ENCODE measurements around the gene S100A14. TPM values are rescaled to one million over a fixed set of nuclear protein-coding genes. Genes with fewer than 3 reads are reported as not detected.

The S100A14 gene
- 0.36 and 0.65 TPM in 2 replicates for total RNA-seq

DNA sequence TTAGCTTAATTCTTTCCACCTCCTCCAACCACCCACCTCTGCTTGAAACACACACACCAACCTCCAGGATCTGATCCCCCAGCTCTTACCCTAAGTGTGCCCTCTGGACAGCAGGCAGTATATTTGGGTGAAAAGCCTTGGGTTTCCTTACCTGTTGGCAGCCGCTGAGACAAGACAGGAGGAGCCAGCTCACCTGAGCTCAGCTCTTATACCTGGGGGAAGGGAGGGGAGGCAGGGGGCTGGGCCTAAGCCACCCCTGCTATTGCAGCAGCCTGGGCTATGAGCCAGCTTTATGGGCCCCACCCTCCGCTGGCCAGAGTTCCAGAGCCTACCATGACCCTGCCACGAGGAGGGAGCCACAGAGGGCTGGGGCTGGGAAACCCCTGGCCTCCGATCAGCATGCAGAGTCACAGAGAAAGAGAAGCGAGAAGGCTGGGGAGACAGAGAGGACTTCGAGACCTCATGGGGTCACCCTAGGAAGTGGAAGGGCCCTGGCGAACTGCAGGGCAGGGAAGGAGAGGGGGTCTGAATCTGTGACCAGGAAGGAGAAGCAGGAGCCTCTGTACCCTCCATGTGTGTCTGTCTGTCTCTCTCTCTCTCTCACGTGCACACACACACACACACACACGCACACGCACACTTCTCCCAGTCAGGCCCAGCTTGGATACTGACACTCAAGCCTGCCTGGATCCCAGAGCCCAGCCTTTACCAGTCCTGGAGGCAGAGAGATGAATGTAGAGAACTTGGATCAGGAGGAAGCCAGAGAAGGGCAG is at the start of gene S100A14:
Gene S100A14, minus strand, starts transcription at position 182 of the 773 bp plus-strand sequence. CDS start 467 bp downstream, outside the sequence.

DNA sequence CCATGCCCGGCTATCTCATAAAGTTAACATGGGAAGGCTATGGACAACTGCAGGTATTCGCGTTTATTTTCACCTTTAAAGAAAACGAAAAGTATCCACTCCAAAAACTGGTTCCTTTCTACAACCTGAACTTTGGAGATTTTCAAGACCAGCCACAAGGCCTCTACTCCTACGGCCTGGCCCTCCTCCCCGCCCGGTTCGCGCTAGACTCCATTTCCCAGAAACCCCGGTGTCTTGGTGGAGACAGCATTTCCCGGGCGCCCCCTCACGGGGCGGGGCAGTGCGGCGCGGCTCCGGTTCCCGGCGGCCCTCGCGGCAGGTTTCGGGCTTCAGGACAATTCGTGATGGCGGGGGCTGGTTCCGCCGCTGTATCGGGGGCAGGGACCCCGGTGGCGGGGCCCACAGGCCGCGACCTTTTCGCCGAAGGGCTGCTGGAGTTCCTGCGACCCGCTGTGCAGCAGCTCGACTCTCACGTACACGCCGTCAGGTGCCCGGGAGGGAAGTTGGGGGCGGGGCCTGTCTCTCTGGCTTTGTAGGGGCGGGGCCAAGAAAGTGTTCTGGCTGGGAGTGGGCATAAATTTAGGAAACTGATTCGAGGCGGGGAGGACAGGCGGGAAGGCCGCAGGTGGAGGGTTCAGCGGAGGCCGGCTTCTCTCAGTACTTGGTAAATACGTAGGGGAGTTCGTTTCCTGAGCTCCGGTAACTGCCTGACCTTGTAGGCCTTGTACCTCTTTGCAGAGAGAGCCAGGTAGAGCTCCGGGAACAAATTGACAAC is 42.5 kb upstream of the S100A14 start, which contains the start of gene SNAPIN:
Gene SNAPIN, plus strand, starts transcription at position 304 of the 775 bp plus-strand sequence. Its CDS starts 41 bp downstream, at position 345.

DNA sequence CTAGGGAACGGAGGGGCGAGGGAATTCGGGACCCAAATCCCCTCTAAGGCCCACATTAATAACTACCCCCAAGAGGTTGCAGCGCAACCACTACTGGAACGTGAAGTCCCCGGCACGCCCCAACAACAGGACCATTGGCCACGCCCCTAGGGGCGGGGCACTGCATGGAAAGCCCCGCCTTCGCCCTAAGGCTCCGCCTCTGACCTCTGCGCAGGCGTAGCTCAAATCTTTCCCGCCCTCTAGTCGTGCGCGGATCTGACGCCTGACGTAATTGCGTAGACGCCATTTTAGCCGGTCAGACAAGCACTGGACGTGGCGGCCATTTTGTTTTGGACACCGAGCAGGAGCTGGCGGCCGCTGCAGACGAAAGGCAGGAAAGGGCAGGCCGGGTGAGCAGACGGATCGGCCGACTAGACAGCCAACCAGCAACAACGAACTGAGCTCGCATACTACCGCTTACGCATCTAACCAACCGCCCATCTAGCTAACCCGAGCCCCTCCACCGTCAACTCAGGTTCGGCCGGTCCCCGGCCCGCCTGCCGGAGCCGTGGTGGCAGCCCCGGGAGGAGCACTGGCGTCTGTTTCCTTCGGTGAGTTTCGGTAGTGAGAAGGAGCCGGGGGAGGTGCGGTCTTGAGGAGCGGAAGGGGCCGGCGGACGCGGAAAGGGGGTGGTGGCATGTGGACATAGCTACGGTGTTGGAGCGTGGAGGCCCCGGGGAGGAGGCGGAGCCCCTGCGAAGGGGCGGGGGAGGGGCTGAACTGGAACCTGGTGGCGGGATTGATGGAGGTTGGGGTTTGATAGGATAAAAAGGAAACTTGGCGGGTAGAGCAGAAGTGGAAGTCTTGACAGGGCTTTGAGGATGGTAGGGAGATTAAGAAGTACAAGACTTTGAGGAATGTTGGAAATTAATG is 17.9 kb upstream of the S100A14 start, which contains the start of gene CHTOP:
Gene CHTOP, plus strand, starts transcription at position 313 of the 912 bp plus-strand sequence. CDS start 2,523 bp downstream, outside the sequence.

DNA sequence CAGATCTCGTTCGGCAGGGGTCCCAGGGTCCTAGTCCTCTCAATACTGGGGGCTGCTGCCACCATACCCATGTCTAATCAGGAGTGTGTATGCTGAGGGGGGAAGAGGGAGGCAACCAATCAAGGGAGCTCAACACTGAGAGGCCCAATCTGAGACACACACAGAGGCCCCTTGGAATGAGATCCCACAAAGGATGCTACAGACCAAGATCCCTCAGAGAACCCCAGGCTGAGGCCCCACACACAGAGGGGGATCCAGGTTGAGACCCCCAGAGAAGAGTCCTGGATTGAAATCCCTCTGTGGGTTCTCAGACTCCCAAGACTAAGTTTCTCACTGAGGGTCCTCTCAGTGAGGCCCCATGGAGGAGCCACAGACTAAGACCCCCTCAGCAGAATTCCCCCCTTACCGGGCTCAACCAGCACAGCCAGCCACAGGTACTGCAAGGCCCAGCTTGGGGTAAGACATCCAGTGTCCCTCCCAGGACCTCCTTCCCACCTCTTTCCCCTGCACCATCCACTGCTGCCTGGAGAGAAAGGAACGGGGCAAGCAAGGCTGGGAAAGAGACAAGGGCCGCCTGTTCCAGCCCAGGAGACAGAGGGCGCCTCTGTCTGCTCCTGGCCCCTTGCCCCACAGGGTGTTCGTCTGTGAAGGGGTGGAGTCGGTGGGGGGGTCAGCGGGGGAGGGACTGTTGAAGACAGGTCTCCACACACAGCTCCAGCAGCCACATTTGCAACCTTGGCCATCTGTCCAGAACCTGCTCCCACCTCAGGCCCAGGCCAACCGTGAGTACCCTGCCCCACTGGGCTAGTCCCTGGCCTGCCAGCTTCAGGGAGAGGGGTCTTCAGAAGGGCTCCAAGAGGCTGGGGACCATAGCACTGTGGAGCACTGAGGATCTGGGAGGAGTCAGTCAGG is 11.8 kb upstream of the S100A14 start, which contains the start of gene S100A1:
Gene S100A1, plus strand, starts transcription at position 720 of the 912 bp plus-strand sequence. CDS start 2,088 bp downstream, outside the sequence.

DNA sequence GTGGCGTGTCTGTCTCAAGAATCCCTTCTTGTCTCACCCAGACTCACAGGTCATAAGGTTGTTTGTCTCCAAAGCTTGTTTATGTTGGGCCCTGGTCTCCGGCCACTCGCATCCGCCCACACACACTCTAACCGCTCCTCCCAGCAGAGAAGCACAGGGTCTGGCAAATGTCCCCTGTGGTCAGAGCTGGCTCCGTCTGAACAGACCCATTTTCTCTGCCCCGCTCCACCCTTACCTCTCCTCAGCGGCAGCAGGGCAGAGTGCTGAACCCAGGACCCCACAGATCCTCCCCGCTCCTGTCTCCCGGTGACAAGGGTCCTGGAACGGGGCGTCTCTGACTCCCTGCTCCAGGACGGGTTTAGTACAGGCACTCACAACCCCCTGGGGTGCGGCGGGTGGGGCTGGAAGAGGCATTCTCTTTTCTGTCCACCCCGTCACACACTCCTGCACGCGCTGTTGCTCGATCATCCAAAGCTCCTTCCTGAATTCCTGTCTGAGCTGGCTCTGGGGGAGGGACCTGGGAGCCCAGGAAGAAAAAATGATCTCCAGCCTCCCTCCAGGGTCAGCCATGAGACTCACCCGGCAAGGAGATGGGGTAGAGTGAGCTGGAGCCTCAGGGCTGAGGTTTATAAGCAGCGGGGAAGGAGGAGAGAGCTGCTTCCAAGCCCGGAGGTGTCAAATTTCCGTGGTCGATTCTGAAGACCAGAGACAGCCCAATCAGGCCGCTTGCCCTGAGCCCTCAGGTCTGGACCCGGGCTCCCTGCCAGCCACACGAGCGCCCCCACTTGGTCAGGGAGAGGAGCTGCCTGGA is 11.0 kb upstream of the S100A14 start, which contains the start of gene S100A13:
Gene S100A13, minus strand, starts transcription at position 602 of the 811 bp plus-strand sequence. CDS start 1,033 bp downstream, outside the sequence.

DNA sequence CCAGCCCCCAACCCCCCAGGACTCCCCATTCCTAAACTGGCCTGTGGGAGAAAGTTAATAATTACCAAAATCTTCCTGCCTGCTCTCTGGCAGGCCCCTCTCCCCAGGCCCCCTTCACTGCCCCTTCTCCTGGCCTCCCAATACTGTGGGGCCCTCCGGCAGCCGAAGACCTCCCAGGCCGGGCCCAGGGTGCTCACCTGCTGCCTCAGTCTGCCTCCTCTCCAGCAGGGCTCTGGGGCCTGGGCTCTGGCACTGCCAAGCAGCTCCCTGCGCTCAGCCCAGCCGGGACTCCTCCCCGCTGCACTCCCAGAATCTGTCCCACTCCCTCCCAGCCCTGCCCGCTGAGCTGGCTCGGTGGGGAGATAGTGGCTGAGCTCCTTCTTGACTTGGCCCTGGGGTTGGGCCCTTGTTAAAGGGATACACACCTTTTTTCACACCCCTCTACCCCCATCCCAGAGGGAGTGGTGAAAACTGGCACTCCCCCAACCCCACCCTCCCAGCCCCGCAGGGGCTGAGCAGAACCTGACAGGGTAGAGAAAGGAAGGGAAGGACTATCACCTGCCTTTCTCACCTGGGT is 3.3 kb downstream of the S100A14 start, which contains the start of gene S100A16:
Gene S100A16, minus strand, starts transcription at position 383 of the 577 bp plus-strand sequence. CDS start 4,986 bp downstream, outside the sequence.

DNA sequence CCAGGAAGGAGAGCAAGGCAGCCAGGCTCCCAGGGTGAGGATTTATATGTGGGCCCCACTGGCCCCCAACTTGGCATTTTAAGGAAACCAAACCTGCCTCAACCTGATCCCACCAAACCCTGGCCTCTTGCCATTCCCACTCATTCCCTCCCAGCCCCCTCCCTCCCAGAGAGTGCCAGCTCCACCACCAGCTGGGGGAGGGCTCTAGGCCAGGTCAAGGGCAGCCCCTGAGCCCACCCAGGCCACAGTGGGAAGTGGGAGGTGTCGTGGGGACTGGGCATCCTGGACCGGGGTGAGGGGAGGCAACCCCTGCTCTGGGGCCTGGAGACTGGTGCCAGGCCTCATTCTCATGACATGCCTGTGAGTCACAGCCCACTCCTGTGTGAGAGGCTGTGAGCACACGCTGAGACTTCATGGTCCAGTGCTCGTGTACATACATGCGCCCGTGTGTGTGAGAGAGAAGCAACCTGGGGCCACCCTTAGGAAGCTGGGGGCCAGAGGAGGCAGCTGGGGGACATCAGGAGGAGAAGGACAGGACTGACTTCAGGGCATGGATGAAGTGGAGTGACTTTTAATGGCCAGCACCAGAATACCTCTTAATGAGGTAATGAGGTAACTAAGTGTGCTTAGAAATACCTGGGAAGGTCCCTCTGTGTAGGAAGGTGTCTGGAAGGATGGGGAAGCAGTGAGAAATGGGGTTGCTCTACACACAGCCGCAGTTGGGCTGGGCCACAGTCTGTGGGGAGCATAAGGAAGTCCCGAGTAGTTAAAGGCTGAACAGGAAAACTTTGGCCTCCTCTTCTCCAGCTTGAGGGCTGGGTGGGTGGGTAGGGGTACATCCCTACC is 50.4 kb downstream of the S100A14 start, which contains the start of gene S100A2:
Gene S100A2, minus strand, starts transcription at position 316 of the 846 bp plus-strand sequence. CDS start 1,967 bp downstream, outside the sequence.

Other genes starting within 250 kb of the S100A14 start
- gene S100A12, start 240.7 kb downstream of the S100A14 start, total RNA-seq, result not detected in 2 replicates
- not detected in 2 replicates for gene S100A8, start 225.3 kb downstream of the S100A14 start, total RNA-seq
- gene S100A7A, start 199.8 kb downstream of the S100A14 start, total RNA-seq, result not detected in 2 replicates
- not detected in 2 replicates for gene S100A7, start 155.7 kb downstream of the S100A14 start, total RNA-seq
- 1,038 and 1,069 TPM in 2 replicates for gene S100A6, start 80.3 kb downstream of the S100A14 start, total RNA-seq
- gene S100A5, start 75.4 kb downstream of the S100A14 start, total RNA-seq, result not detected in 2 replicates
- gene S100A4, start 70.5 kb downstream of the S100A14 start, total RNA-seq, result 874 and 1,480 TPM in 2 replicates
- gene S100A3, start 67.1 kb downstream of the S100A14 start, total RNA-seq, result 6.3 and 6.6 TPM in 2 replicates
- 3.4 and 6.8 TPM in 2 replicates for gene S100A2, start 50.5 kb downstream of the S100A14 start, total RNA-seq
- gene S100A16, start 3.2 kb downstream of the S100A14 start, total RNA-seq, result 157 and 225 TPM in 2 replicates
- 71.1 and 103 TPM in 2 replicates for gene S100A13, start 11.2 kb upstream of the S100A14 start, total RNA-seq
- not detected in 2 replicates for gene S100A1, start 12.1 kb upstream of the S100A14 start, total RNA-seq
- gene CHTOP, start 17.7 kb upstream of the S100A14 start, total RNA-seq, result 44.3 and 53.1 TPM in 2 replicates
- gene SNAPIN, start 42.4 kb upstream of the S100A14 start, total RNA-seq, result 45.8 and 56.8 TPM in 2 replicates
- gene ILF2, start 54.7 kb upstream of the S100A14 start, total RNA-seq, result 116 and 124 TPM in 2 replicates
- under 0.01 TPM in 1 of 2 replicates, not detected in the other for gene NPR1, start 62.4 kb upstream of the S100A14 start, total RNA-seq
- gene INTS3, start 111.7 kb upstream of the S100A14 start, total RNA-seq, result 44.7 and 53.4 TPM in 2 replicates
- gene SLC27A3, start 159.1 kb upstream of the S100A14 start, total RNA-seq, result 9.5 and 14.3 TPM in 2 replicates